ENCODE results near the gene ACSM4. TPM values are rescaled to one million over a fixed set of nuclear protein-coding genes. Genes with fewer than 3 reads are reported as not detected.
"Not testable (repeated sequence)": the region's sequence is repeated elsewhere in the genome, so short reads cannot be mapped to it uniquely, and the experiment has no call there.

The ACSM4 gene
- total RNA-seq, 1 donor from 2014 or later: not detected

DNA sequence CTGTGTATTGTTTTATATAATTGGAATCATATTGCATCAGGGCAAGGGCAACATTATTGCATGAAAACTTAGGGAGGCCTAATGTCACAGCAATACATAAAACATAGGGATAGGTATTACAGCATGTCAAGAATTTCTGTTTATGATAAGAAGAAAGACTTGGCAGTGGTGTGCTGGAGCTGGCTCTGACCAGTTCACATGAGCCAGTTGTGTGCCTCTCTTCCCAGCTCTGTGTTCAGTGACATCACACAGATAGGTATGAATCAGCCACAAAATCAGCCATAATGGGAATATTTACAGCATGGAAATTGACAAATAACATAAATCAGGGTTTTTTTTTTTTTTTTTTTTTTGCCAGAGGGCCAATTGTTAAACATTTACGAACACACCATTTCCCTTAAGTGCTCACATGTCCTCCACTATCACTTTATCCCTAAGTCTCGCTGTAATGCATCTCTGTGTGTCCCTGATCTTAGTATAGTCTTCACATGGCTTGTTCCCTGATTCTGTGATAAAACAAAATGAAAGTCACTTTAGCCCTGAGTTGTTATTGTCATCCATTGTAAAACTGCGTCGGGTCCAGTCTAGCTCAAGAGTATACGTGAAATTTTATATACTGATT is 31.9 kb upstream of the ACSM4 start:
- DNase-seq (ENCODE audit: low read depth): no peak
- H3K27me3 ChIP-seq (ENCODE audit: control insufficient read depth, insufficient read depth, low read length): no peaks in the 10 kb centered on the region
- no peaks in the 10 kb centered on the region for H3K36me3 ChIP-seq (ENCODE audit: control insufficient read depth, insufficient read depth, low read length)
- H3K4me3 ChIP-seq (ENCODE audit: low read depth, low read length): no peak overlapping the region
- TF ChIP-seq, protein P1, sequence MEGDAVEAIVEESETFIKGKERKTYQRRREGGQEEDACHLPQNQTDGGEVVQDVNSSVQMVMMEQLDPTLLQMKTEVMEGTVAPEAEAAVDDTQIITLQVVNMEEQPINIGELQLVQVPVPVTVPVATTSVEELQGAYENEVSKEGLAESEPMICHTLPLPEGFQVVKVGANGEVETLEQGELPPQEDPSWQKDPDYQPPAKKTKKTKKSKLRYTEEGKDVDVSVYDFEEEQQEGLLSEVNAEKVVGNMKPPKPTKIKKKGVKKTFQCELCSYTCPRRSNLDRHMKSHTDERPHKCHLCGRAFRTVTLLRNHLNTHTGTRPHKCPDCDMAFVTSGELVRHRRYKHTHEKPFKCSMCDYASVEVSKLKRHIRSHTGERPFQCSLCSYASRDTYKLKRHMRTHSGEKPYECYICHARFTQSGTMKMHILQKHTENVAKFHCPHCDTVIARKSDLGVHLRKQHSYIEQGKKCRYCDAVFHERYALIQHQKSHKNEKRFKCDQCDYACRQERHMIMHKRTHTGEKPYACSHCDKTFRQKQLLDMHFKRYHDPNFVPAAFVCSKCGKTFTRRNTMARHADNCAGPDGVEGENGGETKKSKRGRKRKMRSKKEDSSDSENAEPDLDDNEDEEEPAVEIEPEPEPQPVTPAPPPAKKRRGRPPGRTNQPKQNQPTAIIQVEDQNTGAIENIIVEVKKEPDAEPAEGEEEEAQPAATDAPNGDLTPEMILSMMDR (IDR thresholded peaks at IDR 0.05; ENCODE audit: insufficient read depth, low read length, poor library complexity, severe bottlenecking): no peak

DNA sequence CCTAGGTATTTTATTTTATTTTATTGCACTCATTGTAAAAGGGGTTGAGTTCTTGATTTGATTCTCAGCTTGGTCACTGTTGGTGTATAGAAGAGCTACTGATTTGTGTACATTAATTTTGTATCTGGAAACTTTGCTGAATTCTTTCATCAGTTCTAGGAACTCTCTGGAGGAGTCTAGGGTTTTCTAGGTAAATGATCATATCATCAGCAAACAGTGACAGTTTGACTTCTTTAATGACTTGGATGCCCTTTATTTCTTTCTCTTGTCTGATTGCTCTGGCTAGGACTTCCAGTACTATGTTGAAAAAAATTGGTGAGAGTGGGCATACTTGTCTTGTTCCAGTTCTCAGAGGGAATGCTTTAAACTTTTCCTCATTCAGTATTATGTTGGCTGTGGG is 28.4 kb upstream of the ACSM4 start:
- H3K4me3 ChIP-seq (ENCODE audit: low read depth, low read length); H3K36me3 ChIP-seq (ENCODE audit: control insufficient read depth, insufficient read depth, low read length): not testable (repeated sequence)

GRCh38 chr12:7282844-7283243 is 21.0 kb upstream of the ACSM4 start:
- no peaks in the 10 kb centered on the region for H3K36me3 ChIP-seq (ENCODE audit: control insufficient read depth, insufficient read depth, low read length)
- no peaks in the 10 kb centered on the region for H3K27me3 ChIP-seq (ENCODE audit: control insufficient read depth, insufficient read depth, low read length)
- no peak for DNase-seq (ENCODE audit: low read depth)
- H3K4me3 ChIP-seq (ENCODE audit: low read depth, low read length): no peak overlapping the region
- TF ChIP-seq, protein P1 (IDR thresholded peaks at IDR 0.05; ENCODE audit: insufficient read depth, low read length, poor library complexity, severe bottlenecking): no peak

More for the DNA sequence above, 28.4 kb upstream of the ACSM4 start:
- DNase-seq (ENCODE audit: low read depth); H3K27me3 ChIP-seq (ENCODE audit: control insufficient read depth, insufficient read depth, low read length): not testable (repeated sequence)

DNA sequence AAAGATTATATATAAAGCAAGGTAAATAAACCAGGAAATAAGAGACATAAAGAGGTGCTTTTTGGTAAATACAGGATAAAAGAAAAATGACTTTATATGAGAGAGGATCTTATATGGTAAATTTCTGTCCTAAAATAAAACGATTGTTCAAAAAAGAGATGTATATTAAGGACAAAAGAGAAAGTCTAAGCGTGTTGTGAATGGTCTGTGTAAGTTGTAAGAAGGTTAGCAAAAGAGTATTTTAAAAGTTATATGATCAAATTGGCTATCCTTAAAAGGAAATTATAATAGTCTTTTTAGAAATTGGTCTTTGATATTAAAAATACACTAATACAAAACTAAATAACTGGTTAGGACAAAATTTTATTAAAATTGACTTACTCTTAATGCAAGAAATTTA is 14.1 kb upstream of the ACSM4 start:
- H3K4me3 ChIP-seq (ENCODE audit: low read depth, low read length): no peak overlapping the region
- no peaks in the 10 kb centered on the region for H3K27me3 ChIP-seq (ENCODE audit: control insufficient read depth, insufficient read depth, low read length)
- no peaks in the 10 kb centered on the region for H3K36me3 ChIP-seq (ENCODE audit: control insufficient read depth, insufficient read depth, low read length)
- no peak for DNase-seq (ENCODE audit: low read depth)
- TF ChIP-seq, protein P1 (IDR thresholded peaks at IDR 0.05; ENCODE audit: insufficient read depth, low read length, poor library complexity, severe bottlenecking): no peak

GRCh38 chr12:7290588-7290987 is 13.3 kb upstream of the ACSM4 start:
- not testable (repeated sequence) for H3K36me3 ChIP-seq (ENCODE audit: control insufficient read depth, insufficient read depth, low read length); DNase-seq (ENCODE audit: low read depth); H3K27me3 ChIP-seq (ENCODE audit: control insufficient read depth, insufficient read depth, low read length); H3K4me3 ChIP-seq (ENCODE audit: low read depth, low read length)

DNA sequence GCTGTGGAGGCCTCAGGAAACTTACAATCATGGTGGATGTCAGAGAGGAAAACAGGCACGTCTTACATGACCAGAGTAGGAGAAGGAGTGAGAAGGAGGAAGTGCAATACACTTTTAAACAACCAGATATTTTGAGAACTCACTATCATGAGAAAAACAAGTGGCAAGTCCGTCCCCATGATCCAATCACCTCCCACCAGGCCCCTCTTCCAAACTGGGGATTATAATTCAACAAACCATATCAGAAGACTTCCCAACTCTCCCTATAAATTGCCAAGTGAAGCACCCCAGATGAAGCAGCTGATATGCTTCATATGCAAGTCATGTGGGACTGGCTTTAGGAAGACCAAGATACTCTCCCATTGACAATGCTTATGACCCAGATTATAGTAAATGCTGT is 11.6 kb upstream of the ACSM4 start:
- no peaks in the 10 kb centered on the region for H3K27me3 ChIP-seq (ENCODE audit: control insufficient read depth, insufficient read depth, low read length)

DNA sequence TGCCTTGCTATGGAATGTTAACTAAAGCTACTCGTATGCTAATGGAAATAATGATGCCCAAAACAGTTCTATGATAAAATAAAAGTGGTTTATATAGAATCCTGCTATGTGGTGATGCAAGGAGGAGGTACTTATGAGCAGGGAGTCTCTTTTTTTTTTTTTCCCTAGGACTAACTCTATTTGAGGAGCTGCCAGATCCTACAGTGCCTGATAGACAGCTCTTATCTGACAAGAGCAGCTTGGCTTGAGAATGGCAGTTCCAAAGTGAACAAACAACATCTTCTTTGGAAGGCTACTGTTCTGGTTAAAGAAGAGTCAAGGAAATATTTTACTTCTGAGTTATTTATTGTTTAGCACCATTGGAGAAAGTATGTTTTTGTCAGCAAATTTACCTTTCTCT is 10.2 kb upstream of the ACSM4 start:
- no peak for DNase-seq (ENCODE audit: low read depth)
- no peaks in the 10 kb centered on the region for H3K27me3 ChIP-seq (ENCODE audit: control insufficient read depth, insufficient read depth, low read length)
- H3K36me3 ChIP-seq (ENCODE audit: control insufficient read depth, insufficient read depth, low read length): no peaks in the 10 kb centered on the region
- no peak overlapping the region for H3K4me3 ChIP-seq (ENCODE audit: low read depth, low read length)
- TF ChIP-seq, protein P1 (IDR thresholded peaks at IDR 0.05; ENCODE audit: insufficient read depth, low read length, poor library complexity, severe bottlenecking): no peak

More for the DNA sequence above, 11.6 kb upstream of the ACSM4 start:
- TF ChIP-seq, protein P1 (IDR thresholded peaks at IDR 0.05; ENCODE audit: insufficient read depth, low read length, poor library complexity, severe bottlenecking): no peak
- Histone ChIP-seq H3K36me3 (ENCODE audit: control insufficient read depth, insufficient read depth, low read length) (no peaks in the 10 kb centered on the region), H3K4me3 (ENCODE audit: low read depth, low read length) (no peak overlapping the region)
- DNase-seq (ENCODE audit: low read depth): no peak
